Transverse colon (tissue), 4 donors: ENCODE measurements around the gene MAGEA9B. TPM values are rescaled to one million over a fixed set of nuclear protein-coding genes. Genes with fewer than 3 reads are reported as not detected.

Source experiments
- DNase-seq: peaks from one replicate; pipeline ENCODE4 v3.0.0-alpha.2; 2019
- H3K27ac ChIP-seq, 4 donors: fragments of 200-600 bp; sonication (generic); 2 replicates each; pipeline ENCODE4 v1.5.1; 2016 to 2018; ENCODE audit warnings: inconsistent platforms in 4 of 4
- H3K27me3 ChIP-seq: fragments of 200-600 bp; sonication (generic); 2 replicates; pipeline ENCODE4 v1.5.1; 2017; ENCODE audit warnings: inconsistent platforms
- H3K36me3 ChIP-seq, 4 donors: fragments of 200-600 bp; sonication (generic); 2 replicates each; pipeline ENCODE4 v1.5.1; 2017 to 2019; ENCODE audit warnings: inconsistent platforms in 4 of 4
- H3K4me1 ChIP-seq, 4 donors: fragments of 200-600 bp; sonication (generic); 2 replicates each; pipeline ENCODE4 v1.5.1; 2017 to 2020; ENCODE audit warnings: inconsistent platforms in 4 of 4
- H3K4me3 ChIP-seq, 4 donors: fragments of 200-600 bp; sonication (generic); 1 replicate in 1 of 4; 2 replicates in 3 of 4; pipeline versions ENCODE4 v1.5.1 to v1.6.1; 2017 to 2019; ENCODE audit warnings: inconsistent platforms in 4 of 4
- H3K9me3 ChIP-seq, 2 donors: fragments of 200-600 bp; sonication (generic); 2 replicates each; pipeline ENCODE4 v1.5.1; 2017 to 2019; ENCODE audit warnings: inconsistent platforms in 2 of 2
- EP300 ChIP-seq: sonication (generic); formaldehyde crosslinking; IDR thresholded peaks from one replicate; pipeline ENCODE4 v1.6.1; 2017; ENCODE audit warnings: antibody characterized with exemption, low read depth
- POLR2A ChIP-seq: fragments of 450-650 bp; IDR thresholded peaks from one replicate; pipeline ENCODE4 v1.6.1; 2016; ENCODE audit warnings: antibody characterized with exemption, mild to moderate bottlenecking, moderate library complexity
- POLR2AphosphoS5 ChIP-seq, 3 donors: sonication (generic); formaldehyde crosslinking; IDR thresholded peaks; one replicate each; pipeline ENCODE4 v1.6.1; 2016; ENCODE audit warnings: antibody characterized with exemption in 3 of 3
- WGBS, 2 donors: methylation state at CpG; one replicate each; pipeline ENCODE4 v1.1.5; 2018; ENCODE audit warnings: low coverage in 1 of 2; 5-methylcytosine and 5-hydroxymethylcytosine counted together
- in situ Hi-C, 4 donors: fragments of 200-750 bp; cut with MboI; loops; one replicate each; pipeline versions ENCODE4 v1.15.0 to v1.15.1; 2017; ENCODE audit warnings: low sequenced_read_pairs in 3 of 4, low pct_ligation_motif_present in 1 of 4, low pct_unique_long_range_greater_than_20kb in 1 of 4
- intact Hi-C: fragments of 100-400 bp; cut with DNase I; formaldehyde crosslinking; loops from one replicate; pipeline ENCODE4 v1.15.1; 2023; ENCODE audit warnings: low total_unique reads
- total RNA-seq, 4 donors: library from RNA; depleted of rRNA; stranded (reverse); fragments of >200 nt; gene quantifications; one replicate each; pipeline ENCODE4 v1.1.0, GENCODE V29; 2016
- TF ChIP-seq, protein P1 (sequence below), 5 experiments: fragments of 200-600 bp in 3 of 5; fragments of 450-650 bp in 2 of 5; sonication (generic) in 3 of 5; IDR thresholded peaks; 1 replicate in 2 of 5; 2 replicates in 3 of 5; pipeline ENCODE4 v1.5.1; 2016 to 2017; ENCODE audit warnings: antibody characterized with exemption in 5 of 5, inconsistent platforms in 3 of 5, mild to moderate bottlenecking in 2 of 5, moderate library complexity in 1 of 5

Gene MAGEA9B
- total RNA-seq, 4 donors from 2014 or later: not detected

DNA sequence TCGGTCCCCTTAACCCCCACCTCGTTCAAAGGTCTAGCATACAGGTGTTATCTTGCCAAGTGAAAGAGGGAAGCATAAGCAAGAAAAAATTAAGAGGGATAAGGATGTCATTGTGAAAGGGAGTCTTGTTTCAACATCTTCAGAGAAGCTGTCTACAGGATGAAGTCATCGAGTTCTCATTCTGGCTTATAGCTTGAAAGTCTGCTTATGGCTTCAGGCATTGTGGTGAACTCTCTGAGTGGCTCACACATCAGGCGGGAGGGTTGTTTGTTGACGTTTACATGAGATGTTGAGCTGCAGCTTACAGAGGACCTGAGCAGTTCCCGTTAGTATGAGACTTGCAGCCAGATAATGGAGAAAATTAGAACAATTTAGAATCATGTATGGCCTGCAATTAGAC lies 16.6 kb downstream of the MAGEA9B start:
- H3K4me1 ChIP-seq: no peaks in the 10 kb centered on the region
- no peaks in the 10 kb centered on the region for H3K36me3 ChIP-seq
- no peak for DNase-seq
- H3K27me3 ChIP-seq: no peaks in the 10 kb centered on the region
- TF ChIP-seq, protein P1, sequence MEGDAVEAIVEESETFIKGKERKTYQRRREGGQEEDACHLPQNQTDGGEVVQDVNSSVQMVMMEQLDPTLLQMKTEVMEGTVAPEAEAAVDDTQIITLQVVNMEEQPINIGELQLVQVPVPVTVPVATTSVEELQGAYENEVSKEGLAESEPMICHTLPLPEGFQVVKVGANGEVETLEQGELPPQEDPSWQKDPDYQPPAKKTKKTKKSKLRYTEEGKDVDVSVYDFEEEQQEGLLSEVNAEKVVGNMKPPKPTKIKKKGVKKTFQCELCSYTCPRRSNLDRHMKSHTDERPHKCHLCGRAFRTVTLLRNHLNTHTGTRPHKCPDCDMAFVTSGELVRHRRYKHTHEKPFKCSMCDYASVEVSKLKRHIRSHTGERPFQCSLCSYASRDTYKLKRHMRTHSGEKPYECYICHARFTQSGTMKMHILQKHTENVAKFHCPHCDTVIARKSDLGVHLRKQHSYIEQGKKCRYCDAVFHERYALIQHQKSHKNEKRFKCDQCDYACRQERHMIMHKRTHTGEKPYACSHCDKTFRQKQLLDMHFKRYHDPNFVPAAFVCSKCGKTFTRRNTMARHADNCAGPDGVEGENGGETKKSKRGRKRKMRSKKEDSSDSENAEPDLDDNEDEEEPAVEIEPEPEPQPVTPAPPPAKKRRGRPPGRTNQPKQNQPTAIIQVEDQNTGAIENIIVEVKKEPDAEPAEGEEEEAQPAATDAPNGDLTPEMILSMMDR (IDR thresholded peaks at IDR 0.05): no peak
- no peak for TF ChIP-seq EP300
- TF ChIP-seq POLR2A: no peak
- no peak for TF ChIP-seq POLR2AphosphoS5 (IDR thresholded peaks at IDR 0.05)
- in situ Hi-C loops: no loop called here
- intact Hi-C loops: no loop called here
- H3K27ac ChIP-seq: no peak overlapping the region
- H3K4me3 ChIP-seq: no peak overlapping the region
- H3K9me3 ChIP-seq: no peaks in the 10 kb centered on the region
- WGBS, 2 donors: 65 to 69% methylated on average over 5 to 6 of the region's 6 CpGs

GRCh38 chrX:149569770-149570169 lies 17.5 kb downstream of the MAGEA9B start:
- H3K4me1 ChIP-seq: no peaks in the 10 kb centered on the region
- no peak overlapping the region for H3K4me3 ChIP-seq
- no peaks in the 10 kb centered on the region for H3K27me3 ChIP-seq
- 48% methylated on average over 2 of the region's 2 CpGs; no CpG with 5 or more reads in 1 of the 2 donors for WGBS, 2 donors
- no peak overlapping the region for H3K27ac ChIP-seq
- intact Hi-C loops: no loop called here
- no peaks in the 10 kb centered on the region for H3K9me3 ChIP-seq
- DNase-seq: no peak
- TF ChIP-seq POLR2A: no peak
- no peak for TF ChIP-seq EP300
- no peak for TF ChIP-seq POLR2AphosphoS5 (IDR thresholded peaks at IDR 0.05)
- TF ChIP-seq, protein P1 (IDR thresholded peaks at IDR 0.05): no peak
- no peaks in the 10 kb centered on the region for H3K36me3 ChIP-seq
- in situ Hi-C loops: no loop called here

DNA sequence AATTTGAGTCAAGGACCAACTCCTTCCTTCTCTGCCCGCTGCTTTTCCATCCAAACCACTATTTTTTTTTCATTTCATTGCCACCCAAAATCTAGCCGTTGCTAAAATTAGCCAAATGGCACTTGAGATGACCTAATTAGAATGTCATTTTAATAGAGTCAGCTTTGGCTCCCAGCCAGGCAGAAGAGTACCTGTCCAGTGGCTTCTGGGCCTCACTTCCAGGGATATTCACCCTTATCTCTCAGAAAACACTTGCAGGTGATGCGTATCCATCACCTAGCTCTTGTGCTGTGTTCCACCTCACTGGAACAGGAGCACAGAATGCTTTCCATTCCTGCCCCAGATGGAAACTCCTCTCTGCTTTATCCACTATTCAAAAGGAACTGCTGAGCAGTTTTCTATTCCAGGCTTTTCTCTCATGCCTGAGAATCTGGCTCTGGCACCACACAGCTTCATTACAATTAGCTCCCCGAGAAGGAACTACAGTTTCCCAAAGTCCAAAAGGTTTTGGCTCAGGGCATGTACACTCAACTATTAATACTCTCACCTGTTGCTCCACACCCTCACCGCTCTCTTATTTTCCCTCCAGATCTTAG lies 18.5 kb downstream of the MAGEA9B start:
- no peaks in the 10 kb centered on the region for H3K36me3 ChIP-seq

GRCh38 chrX:149567621-149568417 lies 19.4 kb downstream of the MAGEA9B start:
- intact Hi-C loops: no loop called here
- WGBS, 2 donors: 72% methylated on average over 7 of the region's 7 CpGs; no CpG with 5 or more reads in 1 of the 2 donors
- H3K4me1 ChIP-seq: no peaks in the 10 kb centered on the region
- H3K27ac ChIP-seq: no peak overlapping the region
- no peak overlapping the region for H3K4me3 ChIP-seq
- no peaks in the 10 kb centered on the region for H3K9me3 ChIP-seq
- DNase-seq: no peak
- in situ Hi-C loops: no loop called here
- no peak for TF ChIP-seq POLR2AphosphoS5 (IDR thresholded peaks at IDR 0.05)
- TF ChIP-seq EP300: no peak
- TF ChIP-seq, protein P1 (IDR thresholded peaks at IDR 0.05): no peak
- no peak for TF ChIP-seq POLR2A
- H3K36me3 ChIP-seq: no peaks in the 10 kb centered on the region
- no peaks in the 10 kb centered on the region for H3K27me3 ChIP-seq

More for the DNA sequence above, 18.5 kb downstream of the MAGEA9B start:
- in situ Hi-C loops: no loop called here
- H3K27me3 ChIP-seq: no peaks in the 10 kb centered on the region
- 70 to 80% methylated on average over 1 to 5 of the region's 5 CpGs for WGBS, 2 donors
- intact Hi-C loops: no loop called here
- DNase-seq: no peak
- H3K9me3 ChIP-seq: no peaks in the 10 kb centered on the region
- H3K4me1 ChIP-seq: no peaks in the 10 kb centered on the region
- no peak overlapping the region for H3K27ac ChIP-seq
- H3K4me3 ChIP-seq: no peak overlapping the region
- TF ChIP-seq POLR2AphosphoS5 (IDR thresholded peaks at IDR 0.05) (no peak), POLR2A (no peak), EP300 (no peak)
- TF ChIP-seq, protein P1 (IDR thresholded peaks at IDR 0.05): no peak
